Activated CD4-positive, alpha-beta T cell treated with anti-CD3 and anti-CD28 coated beads for 1 hour (primary cell): ENCODE measurements around the gene KHSRP.

Experiments
- DNase-seq: peaks from one replicate; pipeline ENCODE4 v3.0.0-alpha.2; 2020

KHSRP gene, protein sequence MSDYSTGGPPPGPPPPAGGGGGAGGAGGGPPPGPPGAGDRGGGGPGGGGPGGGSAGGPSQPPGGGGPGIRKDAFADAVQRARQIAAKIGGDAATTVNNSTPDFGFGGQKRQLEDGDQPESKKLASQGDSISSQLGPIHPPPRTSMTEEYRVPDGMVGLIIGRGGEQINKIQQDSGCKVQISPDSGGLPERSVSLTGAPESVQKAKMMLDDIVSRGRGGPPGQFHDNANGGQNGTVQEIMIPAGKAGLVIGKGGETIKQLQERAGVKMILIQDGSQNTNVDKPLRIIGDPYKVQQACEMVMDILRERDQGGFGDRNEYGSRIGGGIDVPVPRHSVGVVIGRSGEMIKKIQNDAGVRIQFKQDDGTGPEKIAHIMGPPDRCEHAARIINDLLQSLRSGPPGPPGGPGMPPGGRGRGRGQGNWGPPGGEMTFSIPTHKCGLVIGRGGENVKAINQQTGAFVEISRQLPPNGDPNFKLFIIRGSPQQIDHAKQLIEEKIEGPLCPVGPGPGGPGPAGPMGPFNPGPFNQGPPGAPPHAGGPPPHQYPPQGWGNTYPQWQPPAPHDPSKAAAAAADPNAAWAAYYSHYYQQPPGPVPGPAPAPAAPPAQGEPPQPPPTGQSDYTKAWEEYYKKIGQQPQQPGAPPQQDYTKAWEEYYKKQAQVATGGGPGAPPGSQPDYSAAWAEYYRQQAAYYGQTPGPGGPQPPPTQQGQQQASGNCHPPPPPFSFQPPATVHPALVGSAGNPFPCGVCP

DNA sequence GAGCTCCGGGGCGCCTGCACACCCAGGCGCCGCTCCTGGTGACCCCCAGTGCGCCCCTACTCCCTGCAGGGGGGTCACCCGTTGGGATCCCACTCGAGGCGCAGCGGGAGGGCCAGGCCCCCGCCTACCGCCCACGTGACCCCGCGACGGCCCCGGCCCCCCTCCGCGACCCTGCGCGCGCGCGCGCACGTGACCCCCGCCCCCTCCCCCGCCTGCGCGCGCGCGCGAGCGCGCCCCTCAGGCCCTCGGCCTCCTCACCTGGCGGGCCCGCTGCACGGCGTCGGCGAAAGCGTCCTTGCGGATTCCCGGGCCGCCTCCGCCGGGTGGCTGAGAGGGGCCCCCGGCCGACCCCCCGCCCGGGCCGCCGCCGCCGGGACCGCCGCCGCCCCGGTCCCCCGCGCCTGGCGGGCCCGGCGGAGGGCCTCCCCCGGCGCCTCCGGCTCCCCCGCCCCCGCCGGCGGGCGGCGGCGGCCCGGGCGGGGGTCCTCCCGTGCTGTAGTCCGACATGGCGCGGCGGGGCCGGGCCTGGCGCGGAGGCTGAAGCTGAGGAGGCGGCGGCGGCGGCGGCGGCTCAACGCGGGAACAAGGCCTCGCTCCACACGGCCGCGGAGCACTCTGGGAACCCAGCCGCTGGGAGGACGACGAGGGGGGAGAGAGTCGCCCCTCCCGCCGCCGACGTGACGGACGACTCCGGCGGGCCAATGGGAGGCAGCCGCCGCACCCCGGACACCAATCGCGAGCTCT, at the start of gene KHSRP:
TSS of gene KHSRP (minus strand) at position 617 of the 744 bp plus-strand sequence. CDS start at position 507, 110 bp downstream.
- no peak for DNase-seq

DNA sequence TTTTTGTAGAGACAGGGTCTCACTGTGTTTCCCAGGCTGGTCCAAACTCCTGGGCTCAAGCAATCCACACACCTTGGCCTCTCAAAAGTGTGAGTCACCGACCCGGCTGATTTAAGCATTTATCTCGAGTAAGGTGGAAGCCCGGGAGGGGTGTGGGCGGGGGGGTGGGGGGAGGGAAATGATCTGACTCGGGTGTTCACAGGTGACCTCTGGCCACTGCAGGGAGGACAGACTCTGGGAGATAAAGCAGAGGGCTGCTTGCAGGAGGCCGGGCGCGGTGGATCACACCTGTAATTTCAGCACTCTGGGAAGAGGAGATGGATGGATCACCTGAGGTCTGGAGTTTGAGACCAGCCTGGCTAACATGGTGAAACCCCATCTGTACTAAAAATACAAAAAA, 49.0 kb upstream of the KHSRP start:
- no peak for DNase-seq

DNA sequence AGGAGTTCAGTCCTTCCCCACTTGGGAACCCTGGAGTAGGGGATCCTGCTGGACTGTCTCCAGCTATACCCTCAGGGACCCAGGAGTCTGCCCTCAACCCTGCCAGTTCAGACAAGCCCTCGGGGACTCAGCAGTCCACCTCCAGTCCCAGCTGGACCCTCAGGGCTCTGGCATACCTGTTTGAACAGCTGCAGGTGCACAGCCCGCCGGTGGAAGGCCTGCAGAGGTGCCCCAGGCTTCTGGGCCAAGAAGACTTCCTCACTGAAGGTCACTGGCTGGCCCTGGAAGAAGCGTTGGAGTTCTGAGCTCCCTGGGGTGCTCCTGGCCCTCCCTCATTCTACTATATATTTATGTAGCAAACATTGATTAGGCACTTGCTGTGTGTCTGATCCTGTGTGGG, 48.1 kb upstream of the KHSRP start:
- no peak for DNase-seq

DNA sequence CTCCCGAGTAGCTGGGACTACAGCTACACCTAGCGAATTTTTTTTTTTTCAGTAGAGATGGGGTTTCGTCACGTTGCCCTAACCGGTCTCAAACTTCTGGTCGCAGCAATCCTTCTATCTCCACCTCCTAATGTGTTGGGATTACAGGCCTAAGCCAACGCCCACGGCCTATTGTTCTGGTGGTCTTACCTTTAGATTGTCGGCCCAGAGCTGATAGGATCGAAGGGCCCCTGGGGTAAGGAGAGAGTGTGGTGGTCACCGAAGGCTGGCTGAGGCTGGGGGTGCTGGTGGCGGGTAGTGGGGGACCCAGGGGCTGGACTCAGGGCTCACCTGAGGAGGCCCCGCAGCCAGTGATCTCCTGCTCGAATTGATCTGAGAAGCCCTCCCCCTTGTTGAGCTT, 46.5 kb upstream of the KHSRP start:
- DNase-seq, result no peak

DNA sequence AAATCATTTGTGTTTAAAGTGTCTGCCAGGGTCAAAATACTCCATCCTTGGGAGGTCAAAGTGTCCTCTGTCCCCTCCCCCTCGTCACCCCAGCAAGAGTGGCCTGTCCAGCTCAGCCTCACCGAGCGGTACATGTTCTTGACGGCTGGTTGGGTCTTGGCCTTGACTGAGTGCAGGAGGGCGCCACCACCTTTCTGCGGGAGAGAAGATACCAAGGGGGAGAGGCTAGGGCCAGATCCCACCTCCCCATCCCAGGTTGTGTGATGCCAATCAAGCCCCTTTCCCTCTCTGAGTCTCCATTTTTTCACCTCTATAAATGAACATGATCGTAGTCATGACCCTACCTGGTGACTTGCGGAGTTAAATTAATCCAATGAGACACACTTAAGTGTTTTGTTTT, 45.6 kb upstream of the KHSRP start:
- DNase-seq, result no peak

DNA sequence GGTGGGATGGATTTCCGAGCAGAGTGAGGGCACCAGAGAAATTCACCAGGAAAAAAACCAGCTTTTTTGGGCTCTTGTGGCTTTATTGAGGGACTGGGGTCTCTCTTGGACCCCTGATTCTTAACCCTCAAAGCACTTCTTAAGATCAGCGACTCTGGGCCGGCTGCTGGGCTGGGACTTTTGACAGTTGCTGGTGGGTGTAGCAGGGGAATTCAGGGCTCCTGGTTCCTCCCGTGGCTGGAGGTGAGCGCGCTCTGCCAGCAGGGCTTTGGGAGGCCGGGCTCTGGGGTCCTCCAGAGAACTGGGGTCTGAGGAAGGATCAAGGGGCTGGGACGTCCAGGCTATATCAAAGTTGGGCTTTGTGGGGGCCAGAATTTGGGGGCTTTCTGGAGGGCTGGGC, 42.8 kb upstream of the KHSRP start:
- DNase-seq, result no peak

DNA sequence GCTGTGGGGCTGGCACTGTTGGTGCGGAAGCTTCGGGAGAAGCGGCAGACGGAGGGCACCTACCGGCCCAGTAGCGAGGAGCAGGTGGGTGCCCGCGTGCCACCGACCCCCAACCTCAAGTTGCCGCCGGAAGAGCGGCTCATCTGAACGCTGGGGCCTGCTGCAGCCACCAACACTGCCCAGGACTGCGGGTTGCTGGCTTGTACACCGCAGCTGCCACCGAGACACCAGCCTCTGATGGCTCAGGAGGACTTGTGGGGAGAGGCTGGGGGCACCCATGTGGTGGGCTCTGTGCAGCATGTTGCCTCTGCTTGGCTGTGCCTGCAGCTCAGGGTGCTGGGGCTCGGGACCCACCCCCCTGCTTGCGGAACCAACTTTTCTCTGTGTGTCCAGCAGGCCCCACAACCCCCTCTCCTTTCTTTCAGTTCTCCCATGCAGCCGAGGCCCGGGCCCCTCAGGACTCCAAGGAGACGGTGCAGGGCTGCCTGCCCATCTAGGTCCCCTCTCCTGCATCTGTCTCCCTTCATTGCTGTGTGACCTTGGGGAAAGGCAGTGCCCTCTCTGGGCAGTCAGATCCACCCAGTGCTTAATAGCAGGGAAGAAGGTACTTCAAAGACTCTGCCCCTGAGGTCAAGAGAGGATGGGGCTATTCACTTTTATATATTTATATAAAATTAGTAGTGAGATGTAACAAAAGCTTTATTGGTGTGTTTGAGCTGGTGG, 42.1 kb upstream of the KHSRP start:
- no peak for DNase-seq

DNA sequence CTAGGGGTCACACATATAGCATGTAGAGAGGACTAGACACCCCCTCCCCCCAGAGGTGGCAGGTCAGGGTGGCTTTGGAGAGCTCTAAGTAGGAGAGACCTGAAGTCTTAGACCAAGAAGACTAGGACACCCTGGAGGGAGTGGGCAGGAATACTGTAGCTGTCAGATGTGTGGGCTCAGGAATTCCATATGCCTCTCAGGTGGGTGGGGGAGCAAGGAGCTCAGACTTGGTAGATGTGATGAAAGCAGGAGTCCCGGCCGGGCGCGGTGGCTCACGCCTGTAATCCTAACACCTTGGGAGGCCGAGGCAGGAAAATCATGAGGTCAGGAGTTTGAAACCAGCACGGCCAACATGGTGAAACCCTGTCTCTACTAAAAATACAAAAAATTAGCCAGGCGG, 41.1 kb upstream of the KHSRP start:
- no peak for DNase-seq

DNA sequence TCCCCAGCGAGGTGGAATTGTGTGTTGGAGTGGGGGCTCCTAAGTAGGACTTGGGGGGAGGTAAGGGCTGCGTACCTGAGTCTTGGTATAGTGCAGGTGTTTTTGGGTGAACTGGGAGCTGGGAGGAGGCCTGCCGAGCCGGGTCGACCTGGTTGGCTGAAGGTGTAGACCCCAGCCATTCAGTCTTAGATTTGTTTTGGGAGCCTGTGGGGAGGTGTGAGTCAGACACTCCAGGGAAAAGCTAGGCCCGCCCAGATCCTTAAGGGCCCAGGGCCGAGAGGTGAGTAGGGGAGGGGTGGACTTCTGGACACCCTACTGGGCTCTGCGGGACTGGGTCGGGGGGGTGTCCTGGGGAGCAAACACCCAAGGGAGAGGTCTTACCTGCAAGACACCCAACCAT, 40.4 kb upstream of the KHSRP start:
- no peak for DNase-seq

DNA sequence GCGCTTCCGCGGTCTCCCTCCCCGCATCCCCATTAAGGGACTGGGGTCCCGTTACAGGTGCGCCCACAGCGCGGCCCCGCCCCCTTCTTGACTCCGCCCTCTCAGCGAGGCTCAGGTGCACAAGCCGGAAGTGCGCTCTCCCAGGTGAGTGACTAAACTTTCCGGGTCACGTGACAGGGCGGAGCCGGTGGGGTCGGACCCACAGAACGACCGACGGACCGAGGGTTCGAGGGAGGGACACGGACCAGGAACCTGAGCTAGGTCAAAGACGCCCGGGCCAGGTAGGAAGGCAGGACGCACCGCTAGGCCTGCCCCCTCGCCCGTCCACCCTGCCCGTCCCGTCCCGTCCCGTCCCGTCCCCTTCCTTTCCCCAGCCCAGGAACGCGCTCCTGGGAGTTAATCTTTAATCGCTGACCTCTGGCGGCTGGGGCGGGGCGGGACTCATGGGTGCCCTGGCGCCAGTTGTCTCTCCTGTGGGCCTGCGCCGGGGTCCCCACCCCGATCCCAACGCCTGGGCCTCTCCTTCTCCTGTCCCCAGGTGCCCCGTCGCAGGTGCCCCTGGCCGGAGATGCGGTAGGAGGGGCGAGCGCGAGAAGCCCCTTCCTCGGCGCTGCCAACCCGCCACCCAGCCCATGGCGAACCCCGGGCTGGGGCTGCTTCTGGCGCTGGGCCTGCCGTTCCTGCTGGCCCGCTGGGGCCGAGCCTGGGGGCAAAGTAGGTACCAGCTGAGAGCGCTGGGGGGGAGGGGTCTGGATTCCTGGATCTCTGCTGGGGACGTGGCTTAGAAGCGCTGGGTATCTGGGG, 39.7 kb upstream of the KHSRP start, which contains the start of gene CRB3:
TSS of gene CRB3 (plus strand) at position 202 of the 804 bp plus-strand sequence. CDS start at position 633, 431 bp downstream.
- peak; percentile 43 for DNase-seq

DNA sequence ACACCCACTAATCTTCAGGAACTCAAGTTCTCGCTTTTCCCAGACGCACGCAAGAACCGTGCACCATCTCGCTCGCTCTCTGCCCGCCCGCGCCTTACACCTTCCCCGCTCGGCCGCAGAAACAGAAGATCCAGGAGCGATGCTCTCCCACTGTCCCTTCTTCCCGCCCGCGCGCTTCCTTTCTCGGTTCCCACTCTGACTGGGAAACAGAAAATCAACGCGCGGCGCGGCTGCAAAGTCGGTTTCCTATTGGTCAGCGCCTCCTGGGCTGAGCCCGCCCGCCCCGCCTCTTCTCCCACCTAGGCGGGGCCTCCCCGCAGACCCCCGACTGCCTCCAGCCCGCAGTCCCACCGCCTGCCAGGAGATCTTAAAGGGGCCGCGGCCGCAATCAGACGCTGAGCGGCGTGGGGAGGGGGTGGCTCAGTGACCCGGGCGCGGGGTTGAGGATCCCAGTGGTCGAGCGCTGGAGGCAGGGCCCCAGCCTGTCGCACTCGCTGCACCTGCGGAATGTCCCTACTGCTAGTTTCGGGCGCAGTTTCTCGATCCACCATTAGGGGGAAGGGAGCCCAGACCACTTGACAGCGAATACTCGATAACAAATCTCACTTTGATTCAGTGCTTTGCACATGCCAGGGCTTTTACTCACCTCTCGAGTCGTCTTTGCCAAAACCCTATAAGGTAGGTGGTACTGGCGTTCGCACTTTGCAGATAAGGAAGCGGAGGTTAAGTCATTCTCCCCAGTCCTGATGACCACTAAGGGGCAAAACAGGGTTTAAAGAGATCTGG, 35.7 kb upstream of the KHSRP start:
- peak; percentile 95 for DNase-seq

DNA sequence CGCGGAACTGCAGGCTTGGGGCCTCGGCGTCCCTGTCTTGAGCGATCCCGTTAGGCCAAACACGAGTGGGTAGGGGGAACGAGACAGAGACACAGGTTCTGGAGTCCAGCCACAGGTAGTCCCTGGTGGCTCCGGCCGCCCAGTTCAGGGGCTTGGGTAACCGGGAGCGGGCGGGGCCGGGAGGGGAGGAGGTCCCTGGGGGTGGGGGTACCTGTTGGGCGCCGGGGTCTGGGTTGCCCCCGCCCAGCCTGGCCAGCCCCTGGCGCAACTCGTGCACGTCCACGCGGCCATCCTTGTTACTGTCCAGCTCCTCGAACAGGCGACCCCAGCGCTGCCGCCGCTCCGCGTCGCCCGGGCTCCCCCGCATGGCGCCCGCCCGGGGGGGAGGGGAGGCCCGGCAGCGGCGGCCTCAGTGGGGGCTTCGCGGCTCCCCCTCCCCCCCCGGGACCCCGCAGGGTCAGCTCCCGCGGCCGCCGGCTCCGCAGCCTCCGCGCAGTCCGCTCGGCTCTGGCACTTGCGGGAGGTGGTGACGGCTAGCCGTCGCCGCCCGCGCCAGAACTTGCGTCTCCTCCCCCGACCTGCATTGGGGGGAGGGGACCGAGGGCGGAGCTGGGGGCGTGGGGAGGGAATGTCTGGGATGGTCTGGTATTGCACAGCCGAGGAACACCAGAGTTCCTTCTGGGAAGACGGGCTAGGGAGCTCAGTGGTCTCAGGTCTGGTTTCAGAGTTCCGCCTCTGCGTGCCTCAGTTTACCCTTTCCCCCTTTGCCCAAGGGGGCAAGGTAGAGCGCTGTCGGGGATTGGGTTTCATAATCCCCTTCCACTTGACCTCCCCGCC, 34.9 kb upstream of the KHSRP start, which contains the start of gene SLC25A23:
TSS of gene SLC25A23 (minus strand) at position 531 of the 837 bp plus-strand sequence. CDS start at position 367, 164 bp downstream.
- DNase-seq, result peak; percentile 38

DNA sequence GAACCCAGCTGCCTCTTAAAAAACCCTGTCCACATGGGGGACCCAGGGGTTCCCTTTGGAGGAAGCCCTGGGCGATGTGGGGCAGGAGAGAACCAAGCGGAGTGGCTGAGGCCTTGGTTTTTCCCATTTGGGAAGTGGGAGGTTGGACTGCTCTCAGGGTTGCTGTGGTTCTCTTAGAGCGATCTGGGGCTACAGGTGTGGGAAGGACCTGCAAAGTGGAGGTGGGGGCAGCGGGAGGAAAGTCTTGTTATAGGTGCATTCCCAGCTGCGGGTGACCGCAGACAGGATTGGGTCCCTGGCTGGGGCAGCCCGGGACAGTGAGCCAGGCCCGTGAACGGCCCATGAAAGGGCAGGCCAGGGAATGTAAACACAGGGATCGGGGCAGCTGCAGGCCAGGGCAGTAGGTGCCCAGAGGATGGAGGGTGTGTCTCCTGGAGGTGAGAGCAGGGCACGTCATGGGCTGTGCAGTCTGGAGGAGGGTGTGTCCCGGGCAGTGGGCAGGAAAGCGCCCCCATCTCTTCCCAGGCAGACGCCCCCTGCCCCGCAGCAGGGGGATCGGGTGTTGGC, 34.2 kb upstream of the KHSRP start:
- DNase-seq, result no peak

DNA sequence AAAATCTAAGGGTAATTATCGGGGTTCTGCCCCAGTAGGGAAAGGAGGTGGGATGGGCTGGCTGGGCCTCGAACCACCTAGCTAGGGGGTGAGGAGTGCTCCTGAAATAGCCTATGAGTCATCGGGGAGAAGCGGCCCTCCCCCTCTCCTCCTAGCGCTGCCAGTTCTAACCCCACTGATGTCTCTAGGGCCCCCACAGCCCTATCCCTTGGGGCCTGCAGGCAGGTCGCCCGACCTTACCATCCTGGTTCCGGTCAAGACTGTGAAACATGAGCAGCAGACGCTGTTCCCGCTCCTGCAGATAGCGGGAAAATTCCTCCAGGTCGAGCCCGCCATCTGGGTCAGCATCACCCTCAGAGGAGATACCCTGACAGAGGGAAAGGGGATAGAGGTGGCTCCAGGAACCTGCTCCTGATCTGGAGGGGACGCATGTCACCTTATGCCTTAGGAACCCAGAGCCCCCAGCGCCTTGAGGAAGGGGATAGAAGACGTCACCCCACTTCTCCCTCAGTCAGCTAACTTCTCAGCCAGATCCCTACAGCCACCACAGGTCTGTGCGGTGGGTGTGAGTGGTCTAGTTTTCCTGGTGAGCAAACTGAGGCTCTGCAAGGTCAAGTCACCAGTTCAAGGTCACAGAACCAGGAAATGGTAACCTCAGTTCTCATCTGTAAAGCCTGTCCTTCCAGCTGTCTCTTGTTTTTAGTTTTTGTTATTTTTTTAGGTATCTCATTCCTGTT, 33.5 kb upstream of the KHSRP start:
- no peak for DNase-seq

DNA sequence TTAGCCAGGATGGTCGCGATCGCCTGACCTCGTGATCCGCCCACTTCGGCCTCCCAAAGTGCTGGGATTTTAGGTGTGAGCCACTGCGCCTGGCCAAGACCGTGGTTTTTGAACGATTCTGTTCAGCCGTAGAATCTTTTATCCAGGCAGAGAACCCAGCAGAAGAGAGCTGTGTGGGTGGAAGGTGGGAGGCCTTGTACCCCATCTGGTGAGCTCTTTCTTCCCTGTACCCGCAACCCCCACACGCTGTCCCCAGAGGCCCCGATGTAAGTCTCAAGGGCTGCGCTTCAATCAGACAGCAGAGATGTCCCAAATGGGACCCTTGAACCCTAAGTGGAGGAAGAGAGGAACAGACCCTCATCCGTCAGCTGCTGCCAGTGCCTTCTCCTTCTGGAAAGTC, 31.3 kb upstream of the KHSRP start:
- no peak for DNase-seq

DNA sequence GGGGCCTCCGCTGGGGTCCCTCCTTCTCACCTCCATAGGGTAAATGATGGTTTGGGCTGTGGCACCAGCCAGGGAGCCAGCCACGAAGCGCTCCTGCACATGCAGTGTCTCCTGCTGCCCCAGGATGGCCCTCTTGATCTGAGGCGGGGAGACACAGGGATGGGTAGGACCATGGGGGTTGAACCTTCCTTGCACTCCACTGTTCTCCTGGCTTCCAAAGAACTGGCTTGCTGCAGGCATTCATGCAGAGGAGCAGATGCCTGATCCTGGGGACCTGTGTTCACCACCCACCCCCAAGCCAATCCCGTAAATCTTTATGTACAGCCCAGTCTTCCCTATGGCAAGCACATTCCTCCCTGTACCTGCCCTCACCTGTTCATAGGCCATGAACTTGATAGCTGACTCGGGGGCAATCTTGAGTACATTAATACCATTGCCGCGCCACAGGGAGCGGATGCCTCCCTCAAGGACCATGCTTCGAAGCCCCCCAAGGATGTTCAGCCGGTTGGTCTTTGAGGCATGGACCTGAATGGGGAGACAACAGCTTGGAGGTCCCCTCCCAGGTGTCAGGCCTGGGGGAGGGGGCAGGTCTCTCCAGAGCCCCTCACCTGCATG, 29.4 kb upstream of the KHSRP start:
- DNase-seq, result no peak

DNA sequence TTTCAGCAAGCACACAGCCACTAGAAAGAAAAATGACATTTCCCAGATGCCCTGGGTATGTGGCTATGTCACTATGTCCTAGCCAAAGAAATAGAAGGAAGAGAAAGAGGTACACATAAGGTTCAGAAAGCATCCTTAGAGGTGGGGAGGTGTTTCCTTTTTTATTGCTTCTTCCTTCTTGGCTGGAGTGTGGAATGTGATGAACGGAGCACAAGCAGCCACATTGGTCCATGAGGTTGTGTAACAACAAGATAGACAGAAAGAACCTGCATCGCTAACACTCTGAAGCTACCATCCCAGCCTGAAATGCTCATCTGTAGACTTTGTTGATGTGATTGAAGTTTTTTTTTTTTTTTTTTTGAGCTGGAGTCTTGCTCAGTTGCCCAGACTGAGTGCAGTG, 28.3 kb upstream of the KHSRP start:
- DNase-seq, result no peak

DNA sequence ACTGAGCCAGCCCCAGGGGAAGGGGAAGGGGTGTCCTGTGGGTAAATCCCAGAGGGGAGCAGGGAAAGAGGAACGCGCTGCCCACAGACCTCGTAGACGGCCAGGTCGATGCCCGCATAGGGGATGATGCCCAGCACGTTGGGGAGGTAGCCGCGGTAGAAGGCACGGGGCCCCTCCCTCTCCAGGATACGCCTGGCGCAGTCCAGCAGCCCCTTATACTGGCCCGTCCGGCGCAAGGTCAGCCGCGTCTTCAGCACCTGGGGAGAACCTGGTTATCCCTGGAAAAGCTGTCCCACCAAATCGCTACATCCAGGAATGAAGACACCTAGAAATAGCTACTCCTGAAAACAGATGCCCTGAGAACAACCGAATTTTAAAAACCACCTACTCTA, 27.6 kb upstream of the KHSRP start:
- no peak for DNase-seq
